GM21786 (cell line): ENCODE results near the gene ARHGEF40.
"Not testable (repeated sequence)": the region's sequence is repeated elsewhere in the genome, so short reads cannot be mapped to it uniquely, and the experiment has no call there.

Experiments used
- ATAC-seq: cut with Tn5 transposase; IDR thresholded peaks from one replicate; pipeline ENCODE4 v1.9.1; 2021; ENCODE audit not compliant: unreplicated experiment

The ARHGEF40 gene

DNA sequence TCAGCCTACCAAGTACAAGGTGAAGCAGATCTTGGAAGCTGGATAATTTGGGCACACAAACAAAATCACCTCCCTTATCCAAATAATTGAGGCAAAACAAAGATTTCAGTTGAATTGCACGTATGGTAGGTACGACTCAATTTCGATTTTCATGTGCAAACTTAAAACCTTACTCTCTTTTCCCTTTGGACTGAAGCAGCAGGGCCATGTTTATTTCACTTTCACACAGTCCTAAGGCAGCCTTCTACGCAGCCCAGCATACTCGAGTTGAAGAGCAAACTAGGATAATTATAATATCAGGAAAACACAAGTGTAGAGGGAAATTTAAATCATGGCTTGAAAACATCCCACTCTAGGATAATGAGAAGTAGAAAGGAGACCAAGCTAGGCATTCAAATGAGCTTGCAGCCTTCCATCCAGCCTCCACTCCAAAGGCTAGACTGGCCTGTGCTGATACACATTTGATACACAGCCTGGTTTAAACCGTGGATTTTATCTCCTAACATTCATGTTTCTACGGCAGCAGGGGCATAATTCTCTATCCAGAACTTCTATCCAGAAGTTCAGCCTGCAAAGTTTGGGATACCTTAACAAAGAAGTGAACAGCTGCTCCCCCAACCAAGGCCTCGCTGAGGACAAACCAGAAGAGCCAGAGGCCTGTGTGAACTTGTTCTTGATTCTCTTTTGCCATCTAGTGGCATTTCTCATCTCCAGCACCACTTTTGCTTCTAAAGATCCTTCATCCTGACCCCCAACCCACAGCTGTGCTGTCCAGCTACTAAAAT is 30.3 kb upstream of the ARHGEF40 start:
- ATAC-seq = no peak

DNA sequence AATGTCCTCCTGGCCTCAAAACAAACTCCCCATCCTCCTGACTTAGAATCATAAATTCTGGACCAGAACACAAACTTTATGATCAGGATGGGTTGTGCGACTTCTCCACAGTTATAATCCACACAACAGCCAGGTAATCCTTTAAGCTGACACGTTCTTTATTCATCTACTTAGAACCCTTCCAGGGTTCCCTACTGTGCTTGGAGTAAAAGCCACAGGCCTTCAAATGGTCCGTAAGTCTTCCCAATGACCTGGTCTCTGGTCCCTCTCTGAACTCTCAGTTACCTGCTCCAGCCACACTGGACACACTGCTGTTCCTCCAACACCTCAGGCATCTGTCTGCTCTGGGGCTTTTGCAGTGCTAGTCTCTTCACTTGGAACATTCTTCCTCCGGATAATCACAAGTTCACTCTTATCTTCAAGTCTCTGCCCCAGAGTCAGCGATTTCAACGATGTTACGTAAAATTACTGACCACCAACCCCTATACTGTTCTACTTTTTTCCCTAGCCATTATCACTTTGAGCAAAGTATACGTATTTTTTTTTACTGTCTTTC is 29.7 kb upstream of the ARHGEF40 start:
- no peak for ATAC-seq

DNA sequence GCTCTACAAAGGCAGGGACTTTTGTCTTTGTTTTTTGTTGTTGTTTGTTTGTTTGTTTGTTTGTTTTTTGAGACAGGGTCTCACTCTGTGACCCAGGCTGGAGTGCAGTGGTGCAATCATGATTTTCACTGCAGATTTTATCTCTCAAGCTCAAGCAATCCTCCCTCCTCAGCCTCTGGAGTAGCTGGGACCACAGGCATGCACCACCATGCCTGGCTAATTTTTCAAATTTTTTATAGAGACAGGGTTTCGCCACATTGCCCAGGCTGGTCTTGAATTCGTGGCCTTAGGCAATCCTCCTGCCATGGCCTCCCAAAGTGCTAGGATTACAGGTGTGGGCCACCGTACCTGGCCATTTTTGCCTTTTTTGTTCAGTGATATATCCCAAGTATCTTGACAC is 29.2 kb upstream of the ARHGEF40 start:
- not testable (repeated sequence) for ATAC-seq

DNA sequence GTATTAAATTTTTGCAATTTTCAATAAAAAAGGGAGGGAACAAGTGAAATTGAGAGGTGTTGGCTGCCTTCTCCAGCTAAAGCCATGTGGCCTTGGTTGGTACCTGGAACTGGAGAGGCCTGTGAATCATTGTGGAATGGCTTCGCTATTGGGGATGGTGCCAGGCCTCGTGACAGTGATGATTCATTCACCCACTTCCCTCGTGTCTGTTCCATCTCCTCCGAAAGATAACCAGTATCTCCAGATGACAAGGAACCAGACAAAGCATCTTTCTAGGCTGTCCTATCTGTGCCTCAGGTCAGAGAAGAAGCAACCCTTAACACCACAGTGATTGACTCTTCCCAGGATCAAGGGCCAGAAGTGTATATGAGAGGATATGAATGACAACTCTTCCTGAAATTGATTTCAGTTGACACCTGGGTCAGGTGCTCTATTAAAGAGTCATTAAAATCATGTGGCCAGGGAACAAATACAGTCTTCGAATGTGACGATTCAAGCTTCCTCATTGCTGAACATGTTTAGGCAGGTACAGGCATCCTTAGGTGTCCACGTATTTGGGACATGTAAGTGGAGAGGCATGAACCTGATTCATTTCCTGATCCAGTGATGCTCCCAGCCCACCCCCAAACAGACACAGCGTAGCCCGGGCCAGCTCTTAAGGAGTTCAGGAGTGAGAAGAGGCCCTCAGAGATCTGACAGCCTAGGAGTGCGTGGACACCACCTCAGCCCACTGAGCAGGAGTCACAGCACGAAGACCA is 28.2 kb upstream of the ARHGEF40 start, which contains the start of gene RNASE7:
RNASE7 (plus strand) TSS at position 687 of the 758 bp plus-strand sequence. CDS start 631 bp downstream, outside the sequence.
- ATAC-seq = no peak

DNA sequence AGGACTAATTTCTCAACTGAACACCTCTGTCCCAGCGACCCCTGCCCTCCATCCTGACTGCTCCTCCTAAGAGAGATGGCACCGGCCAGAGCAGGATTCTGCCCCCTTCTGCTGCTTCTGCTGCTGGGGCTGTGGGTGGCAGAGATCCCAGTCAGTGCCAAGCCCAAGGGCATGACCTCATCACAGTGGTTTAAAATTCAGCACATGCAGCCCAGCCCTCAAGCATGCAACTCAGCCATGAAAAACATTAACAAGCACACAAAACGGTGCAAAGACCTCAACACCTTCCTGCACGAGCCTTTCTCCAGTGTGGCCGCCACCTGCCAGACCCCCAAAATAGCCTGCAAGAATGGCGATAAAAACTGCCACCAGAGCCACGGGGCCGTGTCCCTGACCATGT is 27.2 kb upstream of the ARHGEF40 start:
- ATAC-seq = no peak

DNA sequence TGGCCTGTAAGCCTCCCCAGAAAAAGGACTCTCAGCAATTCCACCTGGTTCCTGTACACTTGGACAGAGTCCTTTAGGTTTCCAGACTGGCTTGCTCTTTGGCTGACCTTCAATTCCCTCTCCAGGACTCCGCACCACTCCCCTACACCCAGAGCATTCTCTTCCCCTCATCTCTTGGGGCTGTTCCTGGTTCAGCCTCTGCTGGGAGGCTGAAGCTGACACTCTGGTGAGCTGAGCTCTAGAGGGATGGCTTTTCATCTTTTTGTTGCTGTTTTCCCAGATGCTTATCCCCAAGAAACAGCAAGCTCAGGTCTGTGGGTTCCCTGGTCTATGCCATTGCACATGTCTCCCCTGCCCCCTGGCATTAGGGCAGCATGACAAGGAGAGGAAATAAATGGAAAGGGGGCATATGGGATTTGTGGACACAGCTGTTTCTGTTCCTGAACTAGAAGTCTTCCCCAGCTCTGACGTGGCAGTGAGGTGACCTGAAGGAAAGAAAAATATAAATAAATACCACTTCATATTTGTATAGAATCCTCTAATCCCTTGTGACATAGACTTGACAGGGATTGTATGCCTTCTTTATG is 26.6 kb upstream of the ARHGEF40 start:
- no peak for ATAC-seq

DNA sequence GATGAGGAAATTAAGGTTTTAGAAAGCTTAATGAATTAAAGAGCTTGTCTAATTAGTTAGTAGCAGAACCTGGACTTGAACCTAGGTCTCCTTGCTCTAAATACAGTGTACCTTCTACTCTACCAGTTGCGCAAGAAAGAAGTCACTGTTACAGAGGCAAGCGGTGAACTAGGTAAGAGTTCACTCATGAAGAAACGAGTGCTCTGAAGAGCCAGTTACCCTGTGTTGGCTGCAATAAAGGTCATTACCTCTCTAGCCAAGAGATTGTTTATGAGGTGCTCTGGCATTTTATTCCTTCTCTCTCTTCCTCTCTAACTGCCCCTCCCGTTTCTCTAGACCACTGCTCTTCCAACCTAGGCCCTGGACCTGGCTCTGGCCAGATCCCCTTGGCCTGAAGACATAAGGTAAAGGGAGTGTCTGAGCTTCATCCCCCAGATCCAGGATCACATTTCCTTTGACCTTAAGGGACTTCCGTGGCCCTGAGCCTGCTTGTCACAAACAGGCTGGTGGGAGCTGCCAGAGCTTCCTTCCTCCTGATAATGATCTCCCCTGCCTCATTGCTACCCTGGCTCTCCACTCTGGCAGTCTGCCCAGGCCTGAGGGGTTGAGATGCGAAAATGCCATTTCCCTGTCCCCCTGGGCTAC is 26.0 kb upstream of the ARHGEF40 start:
- ATAC-seq = no peak

DNA sequence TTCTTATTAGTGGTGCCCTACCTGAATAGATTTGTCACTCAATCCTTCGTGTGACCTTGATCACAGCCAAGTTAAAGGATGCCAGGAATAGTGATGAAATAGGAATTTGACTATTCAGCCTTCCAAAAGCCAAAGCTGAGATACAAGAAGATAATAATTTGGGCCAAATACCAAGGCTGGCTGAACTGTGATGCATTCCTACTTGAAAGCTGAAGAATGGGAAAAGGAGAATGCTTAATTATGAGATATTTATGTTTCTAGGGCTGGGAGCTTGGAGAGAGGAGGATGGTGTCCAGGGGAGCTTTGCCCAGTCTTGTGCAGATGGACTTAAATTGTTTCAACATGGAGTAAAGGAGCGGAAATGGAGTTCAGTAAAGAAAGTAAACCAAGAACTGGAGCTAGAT is 22.7 kb upstream of the ARHGEF40 start:
- ATAC-seq = no peak

DNA sequence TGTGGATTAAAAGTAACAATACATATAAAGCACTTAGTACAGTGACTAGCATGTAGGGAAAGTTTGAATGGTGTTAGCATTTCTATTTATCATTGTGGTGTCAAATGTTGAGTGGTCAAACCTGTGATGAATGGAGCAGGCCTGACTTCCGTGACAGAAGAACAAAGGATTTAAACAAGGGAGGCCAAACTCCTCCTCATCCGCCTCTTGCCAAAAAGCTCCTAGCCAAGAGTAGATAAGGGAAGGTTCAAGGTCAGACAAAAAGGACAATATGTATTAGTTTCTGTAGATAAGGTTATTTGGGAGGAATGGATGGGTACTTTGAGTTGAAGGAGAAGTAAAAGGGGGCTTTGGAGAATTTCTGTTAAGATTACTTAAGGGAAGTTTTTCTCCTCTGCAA is 21.5 kb upstream of the ARHGEF40 start:
- ATAC-seq = no peak

DNA sequence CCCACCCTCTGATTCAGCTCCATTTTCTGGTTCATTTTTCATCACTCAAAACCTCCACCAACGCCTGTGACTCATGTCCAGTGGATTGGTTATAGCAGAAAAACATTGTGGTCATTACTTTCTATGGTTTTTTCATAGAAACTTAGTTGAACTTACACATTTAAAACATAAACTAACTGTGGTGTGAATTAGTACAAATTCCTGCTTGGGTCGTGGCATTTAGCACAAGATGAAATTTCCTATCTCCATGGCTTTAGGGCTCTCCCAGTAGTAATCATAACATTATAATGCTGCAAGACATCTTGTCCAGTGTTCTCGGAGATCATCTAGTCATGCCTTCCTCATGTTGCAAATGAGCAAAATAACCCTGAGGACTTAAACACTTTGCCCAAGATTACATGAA is 20.8 kb upstream of the ARHGEF40 start:
- no peak for ATAC-seq

DNA sequence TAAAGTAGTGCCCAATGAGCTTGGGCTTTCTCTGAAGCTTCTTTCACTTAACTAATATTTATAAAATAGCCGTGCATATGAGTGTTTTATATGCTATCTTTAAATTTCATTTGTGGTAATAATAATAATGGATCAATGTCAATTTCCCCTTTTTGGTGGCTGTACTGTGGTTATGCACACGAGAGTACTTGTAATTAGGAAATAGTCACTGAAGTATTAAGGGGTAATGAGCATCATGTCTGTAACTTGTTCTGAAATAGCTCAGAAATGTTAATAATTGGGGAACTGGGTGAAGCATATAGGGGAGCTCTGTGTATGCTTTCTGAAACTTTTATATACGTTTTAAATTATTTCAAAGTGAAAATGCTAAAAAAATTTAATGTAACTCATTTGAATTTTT is 19.5 kb upstream of the ARHGEF40 start:
- ATAC-seq = no peak

DNA sequence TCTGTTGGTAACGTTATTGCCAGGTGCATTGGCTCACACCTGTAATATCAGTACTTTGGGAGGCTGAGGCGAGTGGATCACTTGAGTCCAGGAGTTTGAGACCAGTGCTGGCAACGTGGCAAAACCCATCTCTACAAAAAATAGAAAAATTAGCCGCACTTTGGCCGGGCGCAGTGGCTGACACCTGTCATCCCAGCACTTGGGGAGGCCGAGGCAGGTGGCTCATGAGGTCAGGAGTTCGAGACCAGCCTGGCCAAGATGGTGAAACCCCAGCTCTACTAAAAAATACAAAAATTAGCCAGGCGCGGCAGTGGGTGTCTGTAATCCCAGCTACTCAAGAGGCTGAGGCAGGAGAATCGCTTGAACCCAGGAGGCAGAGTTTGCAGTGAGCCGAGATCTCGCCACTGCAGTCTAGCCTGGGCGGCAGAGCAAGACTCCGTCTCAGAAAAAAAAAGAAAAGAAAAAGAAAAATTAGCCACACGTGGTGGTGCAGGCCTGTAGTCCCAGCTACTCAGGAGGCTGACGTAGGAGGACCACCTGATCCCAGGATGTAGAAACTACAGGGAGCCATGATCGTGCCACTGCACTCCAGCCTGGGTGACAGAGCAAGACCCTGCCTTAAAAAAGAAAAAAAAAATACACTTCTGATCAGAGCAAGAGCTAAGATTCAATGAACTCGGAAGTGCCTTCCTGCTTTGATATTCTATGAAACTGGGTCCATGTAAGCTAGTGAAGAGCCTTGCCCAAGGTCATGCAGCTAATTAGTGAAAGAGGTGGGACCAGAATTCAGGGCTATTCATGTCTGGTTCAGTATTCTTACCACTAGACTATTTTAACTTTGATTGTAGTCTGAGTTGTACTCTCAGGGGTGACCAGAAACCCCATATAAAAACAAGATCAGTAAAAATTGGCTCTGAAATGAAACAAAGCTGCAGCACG is 16.7 kb upstream of the ARHGEF40 start:
- ATAC-seq = no peak

DNA sequence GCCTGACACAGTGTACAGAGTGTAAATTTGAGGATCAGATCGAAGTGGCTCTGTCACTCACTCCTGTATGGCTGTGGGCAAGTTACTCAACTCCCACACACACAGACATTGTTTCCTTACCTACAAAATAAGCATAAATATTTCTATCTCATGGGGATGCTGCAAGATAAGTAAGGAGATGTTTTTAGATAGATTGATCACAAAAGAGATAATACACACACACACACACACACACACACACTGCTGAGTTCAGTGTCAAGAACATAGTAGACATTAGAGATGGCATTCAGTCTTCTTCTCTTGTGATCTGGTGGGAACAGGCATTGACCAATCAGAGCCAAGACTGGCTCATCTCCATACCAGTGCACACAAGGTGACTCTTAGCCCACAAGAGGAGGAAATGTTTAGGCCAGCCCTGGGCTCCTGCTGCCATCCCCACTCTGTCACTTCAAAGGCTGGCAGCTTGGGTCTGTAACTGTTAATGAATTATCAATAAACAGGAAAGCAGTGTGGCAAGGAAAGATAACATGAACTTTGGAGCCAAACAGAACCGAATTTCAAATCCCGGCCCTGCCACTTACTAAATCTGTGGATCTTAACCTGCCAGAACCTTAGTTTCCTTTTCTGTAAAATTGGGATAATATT is 15.9 kb upstream of the ARHGEF40 start:
- no peak for ATAC-seq

DNA sequence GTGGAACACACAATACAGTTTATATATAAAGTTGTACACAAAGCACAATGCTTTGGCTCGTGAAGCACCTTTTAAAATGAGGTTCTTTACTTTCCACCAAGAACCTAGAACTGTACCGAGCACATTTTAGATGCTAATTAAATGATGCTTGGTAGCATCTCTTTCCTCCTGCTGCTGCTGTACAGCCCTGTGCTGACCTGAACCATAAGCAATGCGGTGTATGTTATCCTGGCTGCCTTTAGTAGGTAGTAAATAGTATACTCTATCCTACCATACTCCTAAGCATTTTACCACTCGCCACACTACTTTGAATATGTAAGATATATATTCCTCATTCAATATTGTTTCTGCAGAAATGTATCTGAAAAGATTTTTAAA is 15.3 kb upstream of the ARHGEF40 start:
- ATAC-seq = no peak

DNA sequence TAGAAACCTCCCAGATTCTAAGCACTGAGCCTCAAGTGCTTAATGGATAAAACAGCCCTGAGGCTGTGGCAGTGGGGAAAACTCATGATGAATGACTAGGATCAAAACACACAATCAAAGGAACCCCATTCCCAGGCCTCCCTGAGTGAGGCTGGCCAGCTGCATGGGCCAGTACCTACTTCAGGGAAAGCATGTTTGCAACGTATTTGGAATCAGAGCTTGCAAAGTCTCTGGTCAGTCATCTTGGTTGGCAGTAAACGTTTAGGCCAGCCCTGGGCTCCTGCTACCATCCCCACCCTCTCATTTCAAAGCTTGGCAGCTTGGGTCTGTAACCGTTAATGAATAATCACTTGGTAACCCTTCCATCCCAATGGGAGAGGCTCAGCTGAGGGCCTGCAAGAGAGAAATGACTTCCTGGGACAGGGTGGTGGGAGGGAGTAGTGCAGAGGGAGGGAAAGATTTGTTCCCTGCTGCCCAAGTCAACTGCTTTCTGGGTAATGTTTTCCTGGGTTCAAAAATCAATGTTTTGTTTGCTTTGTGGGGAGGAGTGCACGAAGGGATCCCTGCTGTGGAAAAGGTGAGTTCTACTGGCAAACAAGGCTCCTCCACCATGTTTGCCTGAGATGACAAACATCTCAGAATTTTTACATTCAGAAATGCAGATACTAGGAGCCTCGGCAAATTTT is 14.5 kb upstream of the ARHGEF40 start:
- ATAC-seq = no peak

DNA sequence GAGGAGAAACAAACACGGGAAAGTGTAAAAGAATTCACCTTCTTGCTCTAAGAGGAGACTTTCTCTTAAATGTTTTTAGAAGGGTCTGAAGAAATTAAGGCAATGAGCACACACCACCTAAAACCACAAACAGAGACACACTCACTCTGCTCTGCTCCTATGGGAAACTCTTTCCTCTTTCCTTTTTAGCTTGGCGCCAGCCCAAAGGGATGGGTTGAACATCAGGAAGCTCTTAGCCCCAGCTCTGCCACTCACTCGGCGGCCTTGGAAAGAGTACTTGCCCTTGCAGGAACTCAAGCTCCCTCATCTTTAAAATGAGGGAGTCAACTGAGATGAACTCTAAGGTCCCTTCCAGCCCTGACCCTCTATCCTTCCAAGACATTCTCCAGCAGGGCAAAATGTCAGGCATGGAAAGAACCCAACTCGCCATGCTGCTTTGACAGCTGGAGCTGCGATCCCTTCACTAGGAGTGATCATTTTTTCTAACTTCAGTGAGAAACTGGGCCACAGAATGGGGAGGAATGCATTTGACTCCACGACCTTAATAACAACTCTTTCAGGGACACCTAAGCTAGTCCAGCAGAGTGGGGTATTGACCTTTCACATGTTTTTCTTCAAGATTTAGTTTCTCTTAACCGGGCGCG is 13.5 kb upstream of the ARHGEF40 start:
- no peak for ATAC-seq

DNA sequence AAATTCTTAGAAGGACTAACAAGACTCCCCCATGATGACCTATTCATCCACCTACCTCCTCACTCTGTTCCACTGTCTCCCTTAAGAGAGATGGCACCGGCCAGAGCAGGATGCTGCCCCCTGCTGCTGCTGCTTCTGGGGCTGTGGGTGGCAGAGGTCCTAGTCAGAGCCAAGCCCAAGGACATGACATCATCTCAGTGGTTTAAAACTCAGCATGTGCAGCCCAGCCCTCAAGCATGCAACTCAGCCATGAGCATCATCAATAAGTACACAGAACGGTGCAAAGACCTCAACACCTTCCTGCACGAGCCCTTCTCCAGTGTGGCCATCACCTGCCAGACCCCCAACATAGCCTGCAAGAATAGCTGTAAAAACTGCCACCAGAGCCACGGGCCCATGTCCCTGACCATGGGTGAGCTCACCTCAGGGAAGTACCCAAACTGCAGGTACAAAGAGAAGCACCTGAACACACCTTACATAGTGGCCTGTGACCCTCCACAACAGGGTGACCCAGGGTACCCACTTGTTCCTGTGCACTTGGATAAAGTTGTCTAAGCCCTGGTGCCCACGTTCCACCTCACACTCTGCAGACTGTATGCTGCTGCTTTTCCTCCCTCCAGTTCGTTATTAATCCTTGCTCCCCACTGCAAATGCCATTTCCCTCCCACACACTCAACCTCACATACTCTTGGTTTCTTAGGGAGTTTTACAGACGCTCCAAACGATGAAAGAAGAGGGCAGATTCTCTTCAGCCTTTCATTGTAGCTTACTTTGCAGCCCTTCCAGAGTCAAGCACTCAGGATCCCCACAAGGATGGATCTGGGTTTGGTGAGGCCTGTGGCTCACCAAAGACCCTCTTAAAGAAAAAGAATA is 12.1 kb upstream of the ARHGEF40 start, which contains the start of gene RNASE8:
RNASE8 (plus strand) TSS at position 20 of the 873 bp plus-strand sequence; CDS start at position 91, 71 bp downstream.
- ATAC-seq = no peak
